Activated CD8-positive, alpha-beta memory T cell treated with anti-CD3 and anti-CD28 coated beads for 4 hours (primary cell): ENCODE data around the gene MYRF.
A peak's percentile ranks its signal among the peaks of the same experiment; 100 is the strongest.

Experiments
- DNase-seq, 2 donors: peaks; one replicate each; pipeline ENCODE4 v3.0.0-alpha.2; 2020; ENCODE audit warnings: low read depth in 2 of 2

The MYRF gene

DNA sequence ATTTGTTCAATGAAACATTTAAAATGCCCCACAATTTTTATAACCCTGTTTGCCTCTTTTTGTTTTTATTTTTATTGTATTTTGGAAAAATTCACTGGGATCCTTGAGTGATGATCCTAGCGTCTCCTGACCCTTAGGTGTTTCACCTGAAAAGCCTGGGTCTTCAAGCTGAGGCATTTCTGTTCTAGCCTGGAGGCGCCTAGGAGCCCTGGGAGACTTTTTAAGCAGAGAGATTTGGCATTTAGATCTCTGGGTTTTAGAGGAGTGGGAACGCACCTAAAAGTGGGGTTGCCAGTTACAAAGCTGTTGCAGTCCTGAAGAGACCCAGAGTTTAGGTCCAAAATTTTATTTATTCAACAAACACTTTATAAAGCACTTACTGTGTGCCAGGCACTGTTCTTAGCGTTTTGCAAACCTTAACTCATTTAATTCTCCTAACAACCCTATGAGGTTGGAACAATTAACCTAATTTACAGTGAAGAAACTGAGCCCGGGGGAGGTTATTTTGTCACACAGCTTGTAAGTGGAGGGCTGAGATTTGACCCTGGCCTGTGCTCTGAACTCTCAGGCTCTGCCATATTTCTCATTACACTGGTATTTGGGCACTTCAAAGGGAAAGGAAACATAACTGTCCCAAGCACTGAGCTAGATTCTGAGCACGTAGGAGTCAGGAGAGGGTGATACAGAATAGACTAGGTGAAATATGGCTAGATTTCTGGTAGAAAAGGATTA, 65.2 kb downstream of the MYRF start:
- no peak for DNase-seq

DNA sequence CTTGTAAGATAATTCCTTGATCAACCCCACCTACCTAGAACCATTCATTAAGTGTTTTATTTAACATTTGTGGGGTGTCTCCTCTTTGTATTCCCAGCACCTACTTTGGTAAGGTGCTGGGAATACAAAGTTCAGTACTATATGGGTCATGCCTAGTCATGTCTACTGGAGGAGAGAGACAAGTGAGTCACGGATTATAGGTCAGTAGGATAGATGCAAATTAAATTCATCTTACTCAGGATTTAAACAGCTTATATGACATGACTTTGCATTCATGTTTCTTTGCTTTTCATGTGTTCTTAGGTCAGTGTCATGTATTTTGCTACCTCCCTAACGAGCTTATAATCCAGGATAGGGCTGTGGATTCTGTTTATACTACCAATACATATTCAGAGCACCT, 67.7 kb downstream of the MYRF start:
- DNase-seq: no peak

DNA sequence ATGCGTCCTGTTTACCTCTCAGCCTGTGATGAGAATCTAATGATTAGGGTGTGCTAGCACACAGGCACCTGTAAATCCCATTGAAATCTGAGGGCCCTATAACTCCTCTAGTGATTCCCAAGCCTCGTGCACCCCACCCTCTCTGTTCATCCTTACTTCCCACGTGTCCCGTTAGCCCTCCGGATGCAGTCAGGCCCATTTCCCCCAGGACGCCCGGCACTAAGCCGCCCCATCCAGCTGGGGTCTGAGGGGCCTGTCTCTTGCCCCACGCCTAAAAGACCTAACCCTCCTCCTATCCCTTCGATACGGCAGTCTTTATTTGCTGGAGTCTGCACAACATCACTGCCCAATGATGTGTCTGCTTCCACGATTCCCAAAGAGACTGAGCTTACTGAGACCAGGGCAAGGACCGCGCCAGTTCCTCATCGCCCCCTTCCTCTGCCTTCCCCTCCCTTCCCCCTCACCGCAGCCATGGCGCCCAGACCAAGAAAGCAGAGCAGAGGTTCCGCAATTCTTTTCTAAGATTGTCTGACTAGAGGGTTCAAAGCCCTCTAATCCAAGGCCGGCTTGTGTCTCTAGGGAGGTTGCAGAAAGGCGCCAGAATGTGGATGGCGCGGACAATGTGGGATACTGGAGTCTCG, 74.6 kb downstream of the MYRF start:
- DNase-seq: no peak

DNA sequence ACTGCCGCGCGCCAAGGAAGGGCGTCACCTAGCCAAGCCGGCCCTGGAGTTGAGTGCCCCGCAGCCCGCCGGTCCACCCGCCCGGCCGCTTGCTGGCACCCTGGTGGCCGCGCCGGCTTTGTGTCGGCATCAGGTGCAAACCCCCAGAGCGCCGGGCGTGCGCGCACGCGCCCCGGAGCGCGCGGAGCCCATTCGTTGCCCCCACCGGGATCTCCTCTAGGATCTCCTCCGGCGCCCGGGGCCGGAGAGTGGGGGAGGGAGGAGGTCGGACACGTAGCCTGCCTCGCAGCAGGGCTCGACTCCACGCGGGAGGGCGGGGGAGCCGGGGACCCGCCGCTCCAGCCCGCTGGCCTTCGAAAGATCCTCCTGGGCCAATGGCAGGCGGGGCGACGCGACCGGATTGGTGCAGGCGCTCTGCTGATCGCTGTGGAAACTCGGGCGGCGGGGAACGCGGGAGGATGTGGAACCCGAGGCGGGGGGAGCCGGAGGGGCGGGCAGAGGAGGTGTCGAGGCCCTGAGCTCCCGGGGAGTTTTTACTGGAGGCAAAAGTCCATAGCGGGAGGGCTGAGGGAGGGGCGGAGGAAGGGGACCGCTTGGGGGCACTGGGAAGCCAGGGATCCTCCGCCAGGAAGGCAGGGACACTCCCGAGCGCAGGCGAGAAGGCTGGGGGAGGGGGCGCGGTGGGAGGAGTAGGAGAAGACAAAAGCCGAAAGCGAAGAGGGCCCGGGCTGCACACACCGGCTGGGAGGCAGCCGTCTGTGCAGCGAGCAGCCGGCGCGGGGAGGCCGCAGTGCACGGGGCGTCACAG, 75.3 kb downstream of the MYRF start, which contains the start of gene FADS2:
Gene FADS2 (plus strand): TSS at position 730 of the 808 bp plus-strand sequence. CDS start 91 bp downstream, outside the sequence.
- peak in 1 of 2 donors; percentile 35 for DNase-seq

DNA sequence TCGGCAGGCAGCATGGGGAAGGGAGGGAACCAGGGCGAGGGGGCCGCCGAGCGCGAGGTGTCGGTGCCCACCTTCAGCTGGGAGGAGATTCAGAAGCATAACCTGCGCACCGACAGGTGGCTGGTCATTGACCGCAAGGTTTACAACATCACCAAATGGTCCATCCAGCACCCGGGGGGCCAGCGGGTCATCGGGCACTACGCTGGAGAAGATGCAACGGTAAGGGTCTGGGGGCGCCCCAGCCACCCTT, 75.9 kb downstream of the MYRF start:
- no peak for DNase-seq

DNA sequence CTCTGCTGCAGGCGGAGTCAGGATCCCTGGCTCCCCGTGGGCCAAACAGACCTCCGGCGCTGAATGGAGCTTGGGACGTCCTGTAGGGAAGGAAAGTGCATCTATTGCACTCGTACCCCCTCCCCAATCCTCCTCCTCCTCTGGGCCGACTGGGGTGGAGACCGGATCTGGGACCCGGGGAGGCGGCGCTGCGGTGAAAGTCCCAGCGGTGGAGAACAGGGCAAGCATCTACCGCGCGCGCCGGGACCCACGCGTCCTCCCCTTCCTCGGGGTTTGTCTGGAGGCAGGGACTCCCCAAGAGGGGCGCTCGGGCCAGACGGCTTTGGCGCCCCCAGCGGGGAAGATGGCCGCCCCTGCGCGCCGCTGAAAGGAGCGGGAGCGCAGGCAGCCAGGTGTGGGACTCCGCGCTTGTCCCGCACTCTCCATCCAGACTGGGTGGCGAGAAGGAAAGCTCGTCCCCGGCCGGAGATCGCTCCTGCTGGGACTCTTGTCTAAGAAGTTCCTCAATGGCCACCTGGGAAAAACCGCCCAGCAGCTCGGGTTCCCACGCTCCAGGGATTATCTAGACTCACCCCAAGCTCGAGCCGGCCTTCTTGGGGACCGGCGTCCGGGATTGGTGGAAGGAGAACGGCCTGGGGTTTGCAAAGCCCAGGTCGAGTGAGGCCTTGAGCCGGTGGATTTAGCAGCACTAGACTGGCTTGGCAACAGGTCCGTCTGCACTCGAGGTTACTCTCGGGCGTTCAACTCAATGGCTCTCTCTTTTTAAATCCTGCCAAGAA, 76.4 kb downstream of the MYRF start:
- no peak for DNase-seq

DNA sequence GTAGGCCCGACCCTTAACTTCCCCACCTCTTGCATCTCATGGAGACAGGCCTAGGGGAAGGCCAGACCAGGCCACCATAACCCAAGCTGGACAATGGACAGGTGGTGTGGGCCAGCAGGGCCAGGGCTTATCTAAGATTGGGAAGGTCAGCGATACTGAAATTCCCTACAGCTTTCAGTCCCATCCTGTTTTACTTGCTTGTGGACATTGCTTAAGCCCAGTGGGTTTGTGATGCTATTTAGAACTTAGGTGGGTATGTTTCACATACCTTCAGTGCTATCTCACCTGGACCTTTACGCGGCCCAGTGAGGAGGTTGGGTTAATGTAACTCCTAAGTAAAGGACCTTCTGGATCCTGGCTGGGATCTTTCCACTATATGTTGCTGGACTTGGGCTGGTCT, 77.4 kb downstream of the MYRF start:
- no peak for DNase-seq

DNA sequence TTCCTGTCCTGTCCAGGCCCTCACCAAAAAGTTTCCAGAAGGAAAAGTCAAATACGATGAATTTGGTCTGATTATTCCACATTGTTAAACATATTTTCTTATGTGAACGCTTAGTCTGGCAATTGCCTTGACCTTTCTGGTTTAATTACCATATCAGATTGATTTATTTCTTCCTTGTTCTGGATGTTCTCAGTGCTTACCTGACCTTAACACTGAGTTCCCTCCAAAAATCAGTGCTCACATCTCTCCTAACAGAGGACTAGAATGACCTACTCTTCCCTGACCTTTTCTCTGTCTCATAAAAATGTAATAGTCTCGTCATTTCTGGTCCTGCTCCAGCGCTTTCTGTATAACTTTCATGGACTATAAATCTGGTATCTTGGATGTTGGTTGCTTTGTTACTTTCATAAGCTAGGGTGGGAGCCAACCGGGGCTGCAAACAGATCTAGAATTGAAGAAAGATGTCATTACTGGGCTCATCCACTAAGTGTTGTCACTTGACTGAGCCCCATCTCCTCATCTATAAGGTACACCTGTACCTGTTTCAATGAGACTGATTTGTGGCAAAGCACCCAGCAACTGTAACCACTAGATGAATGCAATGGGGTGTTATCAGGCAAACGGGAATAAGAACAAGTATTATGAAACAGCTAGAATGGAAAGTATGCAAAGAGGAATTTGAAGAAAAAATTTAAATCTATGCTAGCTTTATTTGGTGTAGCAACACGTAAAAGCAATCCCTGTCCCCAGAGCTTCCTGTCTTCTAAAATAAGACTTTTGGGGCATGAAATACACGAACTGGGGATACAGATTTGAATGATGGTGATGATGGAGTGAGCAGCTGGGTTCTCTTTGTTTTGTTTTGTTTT, 78.0 kb downstream of the MYRF start:
- no peak for DNase-seq

DNA sequence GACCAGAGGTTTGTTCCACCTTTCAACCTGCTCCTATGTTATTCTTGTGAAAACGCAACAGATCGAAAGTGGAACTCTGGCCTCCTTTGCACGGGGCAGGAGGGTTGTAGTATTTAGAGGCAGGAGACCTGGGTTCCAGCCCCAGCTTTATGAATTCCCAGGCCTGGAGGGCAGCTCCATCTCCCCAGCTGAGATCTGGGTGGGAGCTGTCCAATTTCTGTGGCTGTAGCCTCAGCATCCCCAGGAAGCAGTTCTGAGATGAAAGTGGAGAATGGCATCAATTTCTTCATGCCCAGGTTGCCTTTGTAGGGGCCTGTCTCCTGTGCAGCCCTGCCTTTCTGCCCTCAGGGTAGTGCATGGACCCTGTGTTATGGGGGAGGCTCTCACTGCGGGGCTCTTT, 79.8 kb downstream of the MYRF start:
- DNase-seq: no peak

DNA sequence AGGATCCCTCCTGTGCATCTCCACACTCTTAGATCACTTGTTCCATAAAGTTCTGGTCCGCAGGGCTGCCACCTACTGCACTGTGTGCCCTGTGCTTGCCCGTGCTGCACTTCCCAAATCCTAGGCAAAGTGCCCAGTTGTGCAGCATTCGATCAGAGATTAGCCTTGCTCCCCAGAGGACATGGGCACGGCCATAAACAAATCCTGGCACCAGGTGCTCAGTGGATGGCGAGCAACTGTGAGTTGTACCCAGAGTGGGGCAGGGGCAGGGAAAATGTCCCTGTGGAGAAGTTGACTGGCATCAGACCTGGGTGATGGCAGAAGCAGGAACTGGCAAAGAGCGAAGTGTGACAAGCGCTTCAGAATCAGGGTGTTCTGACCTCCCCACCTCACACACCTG, 80.3 kb downstream of the MYRF start:
- DNase-seq: no peak

DNA sequence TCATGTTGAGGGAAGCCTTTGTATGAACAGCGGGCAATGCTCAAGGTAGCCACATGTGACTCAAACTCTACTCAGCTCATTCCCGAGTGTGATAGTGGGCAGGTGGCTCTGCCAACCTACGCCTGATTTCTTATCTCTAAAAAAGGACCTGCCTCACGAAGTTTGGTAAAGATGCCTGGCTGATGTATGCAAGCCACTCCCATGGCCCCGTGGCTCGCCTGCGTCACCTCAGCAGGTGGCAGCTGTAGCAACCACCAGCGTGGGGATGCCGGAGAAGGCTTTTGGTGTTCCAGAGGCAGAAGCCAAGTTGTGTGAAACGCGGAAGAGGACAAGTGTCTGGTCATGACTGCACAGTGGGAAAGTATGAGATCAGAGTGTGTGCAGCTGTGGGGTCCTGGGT, 81.0 kb downstream of the MYRF start:
- no peak for DNase-seq

DNA sequence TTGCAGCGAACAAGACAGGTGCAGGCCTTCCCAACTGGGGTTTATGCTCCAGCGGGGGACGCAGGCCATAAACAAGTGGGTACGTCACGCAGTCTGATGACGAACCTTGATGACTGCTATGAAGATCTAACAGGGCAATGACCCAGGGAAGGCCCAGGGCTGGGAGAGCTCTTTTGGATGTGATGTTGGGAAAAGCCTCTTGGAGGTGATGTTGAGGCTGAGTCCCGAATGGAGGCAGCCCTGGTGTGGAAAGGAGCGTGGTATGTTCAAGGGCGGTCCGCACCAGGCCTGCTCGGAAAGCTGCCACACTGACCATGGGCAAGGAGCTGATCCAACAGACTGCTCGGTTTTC, 81.5 kb downstream of the MYRF start:
- DNase-seq: no peak

DNA sequence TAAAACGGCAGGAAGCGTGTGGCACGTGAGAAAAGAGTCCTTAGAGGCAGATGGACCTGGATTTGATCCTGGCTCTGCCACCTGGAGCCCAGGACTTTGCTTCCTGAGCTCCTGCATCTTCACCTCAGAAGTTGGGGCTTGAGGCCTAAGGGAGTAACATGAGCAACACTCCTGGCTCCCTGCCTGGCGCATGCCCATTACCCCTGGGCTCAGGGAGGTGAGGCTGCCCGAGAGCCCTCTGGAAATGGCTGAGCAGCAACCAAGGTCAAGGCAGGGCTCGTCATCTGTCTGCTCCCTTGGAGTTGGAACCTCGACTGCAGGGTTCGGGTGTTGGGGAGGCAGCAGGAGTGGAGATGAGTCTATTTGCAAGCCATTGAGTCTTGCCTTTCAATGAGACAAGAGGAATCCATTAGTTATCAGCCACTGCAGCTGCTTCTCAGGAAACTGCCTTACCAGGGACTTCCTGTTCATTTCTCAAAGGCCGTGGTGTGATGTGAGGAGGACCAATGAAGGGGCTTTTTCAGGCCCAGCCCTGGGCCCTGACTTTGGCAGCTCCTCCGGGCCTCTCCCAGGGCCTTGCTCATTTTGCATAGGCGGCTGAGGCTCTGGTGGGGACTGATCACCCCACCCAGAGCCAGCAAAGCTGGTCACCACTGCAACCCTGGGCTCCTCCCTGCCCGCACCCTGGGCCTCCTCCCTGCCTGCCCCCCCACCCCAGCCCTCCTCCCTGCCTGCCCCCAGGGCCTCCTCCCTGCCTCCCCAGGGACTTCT, 82.0 kb downstream of the MYRF start:
- no peak for DNase-seq

DNA sequence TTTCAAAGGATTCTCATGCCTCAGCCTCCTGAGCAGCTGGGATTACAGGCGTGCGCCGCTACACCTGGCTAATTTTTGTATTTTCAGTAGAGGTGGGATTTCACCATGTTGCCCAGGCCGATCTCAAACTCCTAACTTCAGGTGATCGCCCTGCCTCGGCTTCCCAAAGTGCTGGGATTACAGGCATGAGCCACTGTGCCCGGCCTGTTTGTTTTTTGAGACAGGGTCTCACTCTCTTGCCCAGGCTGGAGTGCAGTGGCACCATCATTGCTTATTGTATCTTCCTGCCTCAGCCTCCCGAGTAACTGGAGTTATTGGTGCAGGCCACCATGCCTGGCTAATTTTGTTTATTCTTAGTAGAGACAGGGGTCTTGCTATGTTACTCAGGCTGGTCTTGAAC, 83.8 kb downstream of the MYRF start:
- DNase-seq: no peak

DNA sequence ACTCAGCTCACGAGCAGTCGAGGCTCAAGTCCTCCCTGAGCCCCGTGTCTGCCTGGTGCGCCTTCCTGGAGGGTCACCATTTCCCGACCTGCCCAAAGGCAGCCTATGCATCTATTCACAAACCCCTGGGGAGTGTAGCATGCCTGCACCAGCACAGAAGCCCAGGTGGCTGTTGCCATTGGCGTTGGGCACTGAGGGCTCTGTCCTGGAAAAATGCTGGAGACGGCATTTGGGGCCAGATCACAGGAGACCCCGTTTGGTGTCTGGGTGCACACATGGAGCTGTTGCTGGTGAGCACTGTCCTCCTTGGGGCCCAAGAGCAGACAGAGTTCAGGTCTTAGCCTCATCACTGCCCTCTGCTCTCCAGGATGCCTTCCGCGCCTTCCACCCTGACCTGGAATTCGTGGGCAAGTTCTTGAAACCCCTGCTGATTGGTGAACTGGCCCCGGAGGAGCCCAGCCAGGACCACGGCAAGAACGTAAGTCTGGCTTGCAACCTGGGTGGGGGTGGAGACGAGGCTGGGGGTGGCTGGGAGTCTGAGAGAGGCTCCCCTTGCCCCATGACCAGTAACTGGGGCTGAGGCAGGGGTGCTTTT, 85.1 kb downstream of the MYRF start:
- DNase-seq: no peak
